ENCODE measurements around the gene KIAA2012. TPM values are rescaled to one million over a fixed set of nuclear protein-coding genes. Genes with fewer than 3 reads are reported as not detected.

The KIAA2012 gene
- total RNA-seq, 1 experiment from 2014 or later = not detected

GRCh38 chr2:202025816-202026215 is 47.2 kb upstream of the KIAA2012 start:
- no peak for DNase-seq (ENCODE audit: low spot score)
- H3K36me3 ChIP-seq (ENCODE audit: insufficient read depth, low read length, poor library complexity, severe bottlenecking) = no peaks in the 10 kb centered on the region
- intact Hi-C loops (cut with micrococcal nuclease; ENCODE audit: unreplicated experiment) = no loop called here
- no peak overlapping the region for H3K27ac ChIP-seq (ENCODE audit: low read depth, low read length, poor library complexity, severe bottlenecking)
- H3K4me3 ChIP-seq (ENCODE audit: low read depth, low read length, poor library complexity, severe bottlenecking) = no peak overlapping the region
- ChIA-PET POLR2A (ENCODE audit: low non-redundant PET) (no interaction called here), CTCF (no interaction called here)
- no peaks in the 10 kb centered on the region for H3K9me3 ChIP-seq (ENCODE audit: low read depth, low read length, poor library complexity, severe bottlenecking)
- no TSS peak for BruUV-seq (replicated peaks)
- no peak for TF ChIP-seq EZH2 (IDR thresholded peaks at IDR 0.05; ENCODE audit: borderline replicate concordance, low read depth, low read length, poor library complexity, severe bottlenecking)
- TF ChIP-seq CTCF (conservative IDR thresholded peaks at IDR 0.05; ENCODE audit: low read depth, low read length) = no peak
- H3K27me3 ChIP-seq (replicated peaks; ENCODE audit: insufficient read depth, low read depth, low read length, poor library complexity) = no peaks in the 10 kb centered on the region
- H3K4me1 ChIP-seq (ENCODE audit: insufficient read depth, low read length, poor library complexity, severe bottlenecking) = peaks cover 2% of the 10 kb centered on the region

- BruUV-seq (replicated peaks) = no TSS peak
- no peaks in the 10 kb centered on the region for H3K9me3 ChIP-seq (ENCODE audit: low read depth, low read length, poor library complexity, severe bottlenecking)
- no peak overlapping the region for H3K4me3 ChIP-seq (ENCODE audit: low read depth, low read length, poor library complexity, severe bottlenecking)
- H3K4me1 ChIP-seq (ENCODE audit: insufficient read depth, low read length, poor library complexity, severe bottlenecking) = peaks cover 9% of the 10 kb centered on the region
- ChIA-PET POLR2A (ENCODE audit: low non-redundant PET) (no interaction called here), CTCF (no interaction called here)
- TF ChIP-seq CTCF (conservative IDR thresholded peaks at IDR 0.05; ENCODE audit: low read depth, low read length) (no peak), EZH2 (IDR thresholded peaks at IDR 0.05; ENCODE audit: borderline replicate concordance, low read depth, low read length, poor library complexity, severe bottlenecking) (no peak)
- H3K27ac ChIP-seq (ENCODE audit: low read depth, low read length, poor library complexity, severe bottlenecking) = no peak overlapping the region
- H3K36me3 ChIP-seq (ENCODE audit: insufficient read depth, low read length, poor library complexity, severe bottlenecking) = no peaks in the 10 kb centered on the region
- intact Hi-C loops (cut with micrococcal nuclease; ENCODE audit: unreplicated experiment) = no loop called here
- no peak for DNase-seq (ENCODE audit: low spot score)
- no peaks in the 10 kb centered on the region for H3K27me3 ChIP-seq (replicated peaks; ENCODE audit: insufficient read depth, low read depth, low read length, poor library complexity)
Measured at GRCh38 chr2:202026507-202026906, 46.5 kb upstream of the KIAA2012 start.

- Histone ChIP-seq H3K36me3 (ENCODE audit: insufficient read depth, low read length, poor library complexity, severe bottlenecking) (no peaks in the 10 kb centered on the region), H3K4me3 (ENCODE audit: low read depth, low read length, poor library complexity, severe bottlenecking) (no peak overlapping the region), H3K4me1 (ENCODE audit: insufficient read depth, low read length, poor library complexity, severe bottlenecking) (peaks cover 20% of the 10 kb centered on the region), H3K27me3 (replicated peaks; ENCODE audit: insufficient read depth, low read depth, low read length, poor library complexity) (no peaks in the 10 kb centered on the region), H3K27ac (ENCODE audit: low read depth, low read length, poor library complexity, severe bottlenecking) (no peak overlapping the region), H3K9me3 (ENCODE audit: low read depth, low read length, poor library complexity, severe bottlenecking) (no peaks in the 10 kb centered on the region)
- ChIA-PET CTCF (no interaction called here), POLR2A (ENCODE audit: low non-redundant PET) (no interaction called here)
- BruUV-seq (replicated peaks) = no TSS peak
- TF ChIP-seq CTCF (conservative IDR thresholded peaks at IDR 0.05; ENCODE audit: low read depth, low read length) (no peak), EZH2 (IDR thresholded peaks at IDR 0.05; ENCODE audit: borderline replicate concordance, low read depth, low read length, poor library complexity, severe bottlenecking) (no peak)
- no peak for DNase-seq (ENCODE audit: low spot score)
- intact Hi-C loops (cut with micrococcal nuclease; ENCODE audit: unreplicated experiment) = loop anchor here (1.0 to 5.0 kb wide), 2 partner anchors 148 to 170 kb away; no protein-coding TSS in a partner anchor
Measured at GRCh38 chr2:202030691-202031090, 42.4 kb upstream of the KIAA2012 start.

Measured in A673 (cell line).